ENCODE data around the gene CENPF. TPM values are rescaled to one million over a fixed set of nuclear protein-coding genes. Genes with fewer than 3 reads are reported as not detected.

Gene CENPF
- total RNA-seq, 4 donors from 2014 or later: 2.5 to 7.0 (median 3.0) TPM

- H3K4me3 ChIP-seq (ENCODE audit: low read depth, poor library complexity, severe bottlenecking): no peak overlapping the region
- DNase-seq (ENCODE audit: low spot score in 2 of 2): no peak
- intact Hi-C loops (cut with DNase I; ENCODE audit: low total_unique reads): loop anchor here (10.0 kb wide), 1 partner anchor 886 kb away; no protein-coding TSS in a partner anchor
- 89 to 95% methylated on average over 6 of the region's 6 CpGs for WGBS, 2 donors
- TF ChIP-seq CTCF (IDR thresholded peaks at IDR 0.05) (no peak), POLR2A (IDR thresholded peaks at IDR 0.05) (no peak)
Observed at GRCh38 chr1:214638459-214638807, 35.4 kb downstream of the CENPF start.

GRCh38 chr1:214638997-214639396, 36.0 kb downstream of the CENPF start:
- TF ChIP-seq POLR2A (IDR thresholded peaks at IDR 0.05) (no peak), CTCF (IDR thresholded peaks at IDR 0.05) (no peak)
- H3K4me3 ChIP-seq (ENCODE audit: low read depth, poor library complexity, severe bottlenecking): no peak overlapping the region
- DNase-seq (ENCODE audit: low spot score in 2 of 2): no peak
- intact Hi-C loops (cut with DNase I; ENCODE audit: low total_unique reads): loop anchor here (10.0 kb wide), 1 partner anchor 886 kb away; no protein-coding TSS in a partner anchor
- 90 to 97% methylated on average over 3 of the region's 3 CpGs for WGBS, 2 donors

- DNase-seq (ENCODE audit: low spot score in 2 of 2): no peak
- no peak overlapping the region for H3K4me3 ChIP-seq (ENCODE audit: low read depth, poor library complexity, severe bottlenecking)
- TF ChIP-seq POLR2A (IDR thresholded peaks at IDR 0.05) (no peak), CTCF (IDR thresholded peaks at IDR 0.05) (no peak)
- intact Hi-C loops (cut with DNase I; ENCODE audit: low total_unique reads): no loop called here
- WGBS, 2 donors: 90 to 93% methylated on average over 6 of the region's 6 CpGs
Observed at GRCh38 chr1:214640431-214641213, 37.6 kb downstream of the CENPF start.

- H3K4me3 ChIP-seq (ENCODE audit: low read depth, poor library complexity, severe bottlenecking): no peak overlapping the region
- TF ChIP-seq POLR2A (IDR thresholded peaks at IDR 0.05): no peak
- TF ChIP-seq CTCF (IDR thresholded peaks at IDR 0.05): no peak
- intact Hi-C loops (cut with DNase I; ENCODE audit: low total_unique reads): no loop called here
- 94% methylated on average over 2 of the region's 2 CpGs for WGBS, 2 donors
- no peak for DNase-seq (ENCODE audit: low spot score in 2 of 2)
Observed at GRCh38 chr1:214641214-214641895, 38.4 kb downstream of the CENPF start.

GRCh38 chr1:214643030-214643429, 40.0 kb downstream of the CENPF start:
- 96 to 97% methylated on average over 8 of the region's 8 CpGs for WGBS, 2 donors
- TF ChIP-seq CTCF (IDR thresholded peaks at IDR 0.05) (no peak), POLR2A (IDR thresholded peaks at IDR 0.05) (no peak)
- no peak overlapping the region for H3K4me3 ChIP-seq (ENCODE audit: low read depth, poor library complexity, severe bottlenecking)
- DNase-seq (ENCODE audit: low spot score in 2 of 2): no peak
- intact Hi-C loops (cut with DNase I; ENCODE audit: low total_unique reads): no loop called here
